Astrocyte (in vitro differentiated cells and primary cell): ENCODE measurements around the gene EXOC6. TPM values are rescaled to one million over a fixed set of nuclear protein-coding genes. Genes with fewer than 3 reads are reported as not detected.

Experiments used
- DNase-seq: peaks from one replicate; pipeline ENCODE4 v3.0.0-alpha.2; 2010; ENCODE audit warnings: low read depth
- FAIRE-seq: peaks from 2 replicates; lab custom pipeline; 2011; peaks lifted over from hg19 to GRCh38; lab: Jason Lieb, UNC
- H2AFZ ChIP-seq: 2 replicates; pipeline ENCODE4 v1.6.0; 2012; ENCODE audit warnings: low read depth, low read length, inconsistent platforms
- H3K27ac ChIP-seq: 2 replicates; pipeline ENCODE4 v1.5.1; 2011; ENCODE audit warnings: low read depth, low read length, inconsistent platforms
- H3K27me3 ChIP-seq: 2 replicates; pipeline ENCODE4 v1.6.0; 2011; ENCODE audit warnings: low read length, inconsistent platforms; ENCODE audit not compliant: insufficient read depth
- H3K36me3 ChIP-seq: 2 replicates; pipeline ENCODE4 v1.5.1; 2011; ENCODE audit warnings: low read length, inconsistent platforms; ENCODE audit not compliant: insufficient read depth
- H3K4me1 ChIP-seq: 2 replicates; pipeline ENCODE4 v1.5.1; 2011; ENCODE audit warnings: low read length, inconsistent platforms; ENCODE audit not compliant: insufficient read depth
- H3K4me2 ChIP-seq: 2 replicates; pipeline ENCODE4 v1.6.0; 2012; ENCODE audit warnings: low read length, inconsistent platforms
- H3K4me3 ChIP-seq: 2 replicates; pipeline ENCODE4 v1.5.1; 2011; ENCODE audit warnings: low read depth, mild to moderate bottlenecking, low read length, inconsistent platforms; ENCODE audit not compliant: insufficient read depth
- H3K79me2 ChIP-seq: 2 replicates; pipeline ENCODE4 v1.6.0; 2012; ENCODE audit warnings: mild to moderate bottlenecking, low read length, inconsistent platforms; ENCODE audit not compliant: insufficient read depth
- H3K9ac ChIP-seq: 2 replicates; pipeline ENCODE4 v1.6.0; 2012; ENCODE audit warnings: mild to moderate bottlenecking, low read length, inconsistent platforms
- H3K9me3 ChIP-seq: 2 replicates; pipeline ENCODE4 v1.5.1; 2012; ENCODE audit warnings: low read depth, mild to moderate bottlenecking, low read length, inconsistent platforms; ENCODE audit not compliant: insufficient read depth
- H4K20me1 ChIP-seq: 2 replicates; pipeline ENCODE4 v1.6.0; 2012; ENCODE audit warnings: low read length, inconsistent platforms; ENCODE audit not compliant: insufficient read depth
- H3K27ac Mint-ChIP-seq: one replicate; pipeline ENCODE4 v1.8.0; 2021; ENCODE audit warnings: mild to moderate bottlenecking, mixed read lengths; ENCODE audit not compliant: unreplicated experiment
- H3K27me3 Mint-ChIP-seq: one replicate; pipeline ENCODE4 v1.8.0; 2021; ENCODE audit warnings: low read depth, mixed read lengths; ENCODE audit not compliant: unreplicated experiment
- H3K36me3 Mint-ChIP-seq: one replicate; pipeline ENCODE4 v1.8.0; 2021; ENCODE audit warnings: low read depth, mixed read lengths; ENCODE audit not compliant: unreplicated experiment
- H3K4me1 Mint-ChIP-seq: one replicate; pipeline ENCODE4 v1.8.0; 2021; ENCODE audit warnings: low read depth, mixed read lengths; ENCODE audit not compliant: unreplicated experiment
- H3K4me3 Mint-ChIP-seq: one replicate; pipeline ENCODE4 v1.8.0; 2021; ENCODE audit warnings: mild to moderate bottlenecking, moderate library complexity, mixed read lengths; ENCODE audit not compliant: unreplicated experiment
- H3K9me3 Mint-ChIP-seq: one replicate; pipeline ENCODE4 v1.8.0; 2021; ENCODE audit warnings: mild to moderate bottlenecking, mixed read lengths; ENCODE audit not compliant: unreplicated experiment
- EZH2 ChIP-seq: IDR thresholded peaks from 2 replicates; pipeline ENCODE4 v1.6.1; 2012; ENCODE audit warnings: mild to moderate bottlenecking, low read length, inconsistent platforms; ENCODE audit not compliant: insufficient read depth
- total RNA-seq: library from RNA; stranded (reverse); gene quantifications from 2 replicates; pipeline ENCODE4 v1.2.1, GENCODE V29; 2021
- TF ChIP-seq, protein P1 (sequence below): IDR thresholded peaks from 2 replicates; pipeline ENCODE4 v1.5.1; 2011; ENCODE audit warnings: low read depth, mild to moderate bottlenecking, inconsistent platforms, low read length, moderate library complexity; ENCODE audit not compliant: insufficient read depth

EXOC6 gene
- total RNA-seq, 1 donor from 2014 or later = 4.9 TPM

DNA sequence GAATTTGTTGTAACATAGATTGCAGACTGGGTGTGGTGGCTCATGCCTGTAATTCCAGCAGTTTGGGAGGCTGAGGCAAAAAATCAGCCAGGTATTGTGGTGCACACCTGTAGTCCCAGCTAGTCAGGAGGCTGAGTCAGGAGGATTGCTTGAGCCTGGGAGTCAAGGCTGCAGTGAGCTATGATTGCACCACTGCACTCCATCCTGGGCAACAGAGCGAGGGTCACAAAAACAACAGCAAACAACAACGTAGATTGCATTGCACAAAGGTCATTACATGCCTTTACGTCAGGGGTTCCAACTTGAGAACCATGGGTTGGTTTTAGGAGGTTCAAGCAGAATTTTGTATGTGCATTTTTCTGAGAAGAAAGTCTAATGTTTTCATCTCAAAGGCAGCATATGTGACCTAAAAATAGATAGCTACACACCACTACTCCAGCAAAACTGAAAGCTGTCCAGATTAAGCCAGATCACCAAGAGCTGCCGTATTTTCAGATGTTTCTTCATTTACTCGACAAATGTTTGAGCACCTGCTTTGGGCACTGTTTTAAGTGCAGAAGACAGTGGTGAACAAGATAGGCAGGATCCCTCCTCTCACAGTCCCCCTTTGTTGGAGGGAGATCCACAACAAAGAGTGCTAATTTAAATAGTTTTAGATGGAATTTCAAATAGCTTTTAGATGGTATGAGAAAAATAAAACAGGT is 183.9 kb downstream of the EXOC6 start:
- peaks cover 28% of the 10 kb centered on the region for H3K4me1 Mint-ChIP-seq
- no peaks in the 10 kb centered on the region for H3K9me3 ChIP-seq
- H3K27ac Mint-ChIP-seq = peak overlapping the region; percentile 7
- no peaks in the 10 kb centered on the region for H3K79me2 ChIP-seq
- H3K4me1 ChIP-seq = peaks cover 10% of the 10 kb centered on the region
- H3K27me3 ChIP-seq = no peaks in the 10 kb centered on the region
- H3K36me3 ChIP-seq = no peaks in the 10 kb centered on the region
- no peak overlapping the region for H3K4me3 ChIP-seq
- no peak overlapping the region for H3K4me2 ChIP-seq
- no peaks in the 10 kb centered on the region for H4K20me1 ChIP-seq
- no peak overlapping the region for H2AFZ ChIP-seq
- TF ChIP-seq, protein P1, sequence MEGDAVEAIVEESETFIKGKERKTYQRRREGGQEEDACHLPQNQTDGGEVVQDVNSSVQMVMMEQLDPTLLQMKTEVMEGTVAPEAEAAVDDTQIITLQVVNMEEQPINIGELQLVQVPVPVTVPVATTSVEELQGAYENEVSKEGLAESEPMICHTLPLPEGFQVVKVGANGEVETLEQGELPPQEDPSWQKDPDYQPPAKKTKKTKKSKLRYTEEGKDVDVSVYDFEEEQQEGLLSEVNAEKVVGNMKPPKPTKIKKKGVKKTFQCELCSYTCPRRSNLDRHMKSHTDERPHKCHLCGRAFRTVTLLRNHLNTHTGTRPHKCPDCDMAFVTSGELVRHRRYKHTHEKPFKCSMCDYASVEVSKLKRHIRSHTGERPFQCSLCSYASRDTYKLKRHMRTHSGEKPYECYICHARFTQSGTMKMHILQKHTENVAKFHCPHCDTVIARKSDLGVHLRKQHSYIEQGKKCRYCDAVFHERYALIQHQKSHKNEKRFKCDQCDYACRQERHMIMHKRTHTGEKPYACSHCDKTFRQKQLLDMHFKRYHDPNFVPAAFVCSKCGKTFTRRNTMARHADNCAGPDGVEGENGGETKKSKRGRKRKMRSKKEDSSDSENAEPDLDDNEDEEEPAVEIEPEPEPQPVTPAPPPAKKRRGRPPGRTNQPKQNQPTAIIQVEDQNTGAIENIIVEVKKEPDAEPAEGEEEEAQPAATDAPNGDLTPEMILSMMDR = no peak
- no peak for TF ChIP-seq EZH2
- DNase-seq (no peak), FAIRE-seq (no peak)
- peaks cover 3% of the 10 kb centered on the region for H3K36me3 Mint-ChIP-seq
- H3K9ac ChIP-seq = no peak overlapping the region
- H3K27ac ChIP-seq = no peak overlapping the region
- H3K27me3 Mint-ChIP-seq = no peaks in the 10 kb centered on the region
- no peak overlapping the region for H3K4me3 Mint-ChIP-seq
- H3K9me3 Mint-ChIP-seq = peaks cover 4% of the 10 kb centered on the region

DNA sequence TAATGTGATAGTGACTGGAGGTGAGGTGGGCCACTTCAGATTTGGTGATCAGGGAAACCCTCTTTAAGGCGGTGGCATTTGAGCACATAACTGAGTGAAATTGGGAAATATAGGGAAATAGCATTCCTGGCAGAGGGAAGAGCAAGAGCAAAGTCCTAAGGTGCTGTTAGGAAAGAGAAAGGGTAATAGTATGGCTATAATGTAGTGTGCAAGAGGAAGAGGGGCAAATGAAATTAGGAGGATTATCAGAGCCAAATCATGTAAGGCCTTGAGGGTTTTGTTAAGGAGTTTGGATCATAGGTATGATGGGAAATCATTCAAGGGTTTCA is 184.5 kb downstream of the EXOC6 start:
- DNase-seq (no peak), FAIRE-seq (peak; percentile 9)
- peaks cover 1% of the 10 kb centered on the region for H3K9me3 Mint-ChIP-seq
- no peaks in the 10 kb centered on the region for H3K79me2 ChIP-seq
- no peak overlapping the region for H3K9ac ChIP-seq
- no peak overlapping the region for H3K4me2 ChIP-seq
- no peak overlapping the region for H3K4me3 ChIP-seq
- H2AFZ ChIP-seq = no peak overlapping the region
- peaks cover 10% of the 10 kb centered on the region for H3K4me1 ChIP-seq
- no peaks in the 10 kb centered on the region for H3K36me3 ChIP-seq
- no peaks in the 10 kb centered on the region for H4K20me1 ChIP-seq
- no peak overlapping the region for H3K27ac Mint-ChIP-seq
- peaks cover 28% of the 10 kb centered on the region for H3K4me1 Mint-ChIP-seq
- H3K9me3 ChIP-seq = no peaks in the 10 kb centered on the region
- H3K27me3 ChIP-seq = no peaks in the 10 kb centered on the region
- no peak overlapping the region for H3K27ac ChIP-seq
- H3K36me3 Mint-ChIP-seq = no peaks in the 10 kb centered on the region
- no peak overlapping the region for H3K4me3 Mint-ChIP-seq
- H3K27me3 Mint-ChIP-seq = no peaks in the 10 kb centered on the region
- TF ChIP-seq EZH2 = no peak
- TF ChIP-seq, protein P1 = no peak

DNA sequence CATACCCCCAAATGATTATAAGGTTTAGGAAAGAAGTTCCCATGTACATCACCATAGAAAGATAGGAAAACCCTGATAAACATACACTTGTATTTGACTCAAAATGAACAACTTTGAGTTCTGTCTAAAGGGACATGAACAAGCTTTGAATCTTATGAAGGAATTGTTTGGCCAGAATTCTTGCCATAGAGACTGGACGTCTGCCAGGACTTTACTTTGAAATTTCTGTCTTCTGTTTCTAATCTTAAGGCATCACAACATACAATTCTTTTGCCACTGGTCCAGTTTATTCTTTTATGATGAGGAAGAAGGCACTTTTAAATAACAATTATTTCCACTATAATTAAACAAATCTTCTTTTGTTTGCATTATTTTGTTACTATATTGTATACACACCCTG is 186.1 kb downstream of the EXOC6 start:
- Histone ChIP-seq H2AFZ (no peak overlapping the region), H3K9ac (no peak overlapping the region), H3K27me3 (no peaks in the 10 kb centered on the region), H4K20me1 (no peaks in the 10 kb centered on the region), H3K79me2 (no peaks in the 10 kb centered on the region), H3K4me1 (peaks cover 10% of the 10 kb centered on the region), H3K36me3 (no peaks in the 10 kb centered on the region), H3K9me3 (no peaks in the 10 kb centered on the region), H3K27ac (no peak overlapping the region), H3K4me3 (no peak overlapping the region), H3K4me2 (no peak overlapping the region)
- Mint-ChIP-seq H3K9me3 (no peaks in the 10 kb centered on the region), H3K4me3 (no peak overlapping the region), H3K36me3 (no peaks in the 10 kb centered on the region), H3K27ac (no peak overlapping the region), H3K4me1 (peaks cover 21% of the 10 kb centered on the region), H3K27me3 (no peaks in the 10 kb centered on the region)
- FAIRE-seq = no peak
- peak; percentile 3 for DNase-seq
- no peak for TF ChIP-seq EZH2
